Neuron (in vitro differentiated cells): Measurements from ENCODE around the gene RIOK3.

ENCODE experiments used
- H2AFZ ChIP-seq: one replicate; pipeline ENCODE4 v1.6.1; 2013; ENCODE audit warnings: low read depth, mild to moderate bottlenecking, inconsistent platforms, low read length, moderate library complexity
- H3K27me3 ChIP-seq: one replicate; pipeline ENCODE4 v1.6.1; 2013; ENCODE audit warnings: low read length; ENCODE audit not compliant: insufficient read depth
- H3K36me3 ChIP-seq: one replicate; pipeline ENCODE4 v1.6.1; 2013; ENCODE audit warnings: low read length; ENCODE audit not compliant: insufficient read depth
- H3K4me1 ChIP-seq: one replicate; pipeline ENCODE4 v1.6.1; 2013; ENCODE audit warnings: low read length; ENCODE audit not compliant: insufficient read depth
- H3K4me3 ChIP-seq: 2 replicates; pipeline ENCODE4 v1.5.1; 2013; ENCODE audit warnings: mild to moderate bottlenecking, low read length, moderate library complexity
- H3K9me3 ChIP-seq: one replicate; pipeline ENCODE4 v1.6.1; 2013; ENCODE audit warnings: low read length

Gene RIOK3

DNA sequence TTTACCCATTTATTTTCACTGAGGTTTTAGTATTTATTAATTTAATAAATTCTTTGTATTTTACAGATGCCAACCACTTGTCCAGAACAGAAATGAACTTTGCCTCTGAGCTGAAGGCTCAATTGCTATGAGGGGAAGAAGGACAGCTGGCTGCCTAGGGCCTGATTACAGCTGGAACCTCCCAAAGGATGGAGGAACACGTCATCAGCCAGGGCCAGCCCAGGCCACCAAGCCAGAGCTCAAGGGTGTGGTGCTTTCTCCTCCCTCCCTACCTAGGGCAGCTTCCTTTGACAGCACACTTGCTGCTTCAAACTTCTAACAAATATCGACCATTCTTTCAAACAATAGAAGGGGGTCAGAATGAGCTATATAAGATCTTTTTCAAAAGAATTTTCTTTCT lies 19.7 kb upstream of the RIOK3 start:
- H3K4me1 ChIP-seq: peaks cover 4% of the 10 kb centered on the region
- H3K27me3 ChIP-seq: no peaks in the 10 kb centered on the region
- no peak overlapping the region for H3K4me3 ChIP-seq
- H3K9me3 ChIP-seq: no peaks in the 10 kb centered on the region
- H3K36me3 ChIP-seq: no peaks in the 10 kb centered on the region
- H2AFZ ChIP-seq: no peak overlapping the region

DNA sequence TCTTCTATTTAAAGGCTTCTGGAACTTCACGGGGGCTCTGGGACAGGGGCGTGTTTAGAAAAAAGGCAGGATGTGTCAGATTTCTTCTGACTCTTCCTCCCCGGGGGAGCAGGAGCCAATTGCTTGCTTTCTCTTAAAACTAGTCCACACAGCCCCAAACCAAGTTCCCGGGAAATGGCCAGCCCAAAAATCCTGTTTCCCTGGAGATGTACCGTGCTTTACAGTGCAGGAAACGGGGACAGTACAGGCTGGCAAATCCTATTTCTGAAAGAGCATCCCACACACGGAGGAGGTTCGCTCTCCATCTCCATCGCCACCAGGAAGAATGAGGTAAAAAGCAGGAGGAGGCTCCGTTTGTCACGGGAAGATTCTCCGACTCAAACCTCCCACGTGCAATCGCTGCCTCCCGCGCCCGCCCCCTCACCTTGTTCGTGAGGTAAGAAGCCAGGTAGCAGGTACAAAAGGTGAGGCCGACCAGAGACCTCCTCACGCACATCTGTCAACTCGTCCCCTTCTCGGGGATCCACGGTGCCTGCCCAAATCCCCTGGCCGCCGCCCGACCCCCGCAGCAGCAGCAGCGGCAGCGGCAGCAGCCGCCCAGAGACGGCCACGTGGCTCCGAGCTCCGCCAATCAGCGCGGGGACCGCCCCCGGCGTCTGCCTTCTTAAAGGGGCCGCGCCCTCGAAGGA lies 15.6 kb upstream of the RIOK3 start:
- no peaks in the 10 kb centered on the region for H3K9me3 ChIP-seq
- H3K27me3 ChIP-seq: peaks cover 2% of the 10 kb centered on the region
- H3K4me1 ChIP-seq: peaks cover 4% of the 10 kb centered on the region
- peak overlapping the region; percentile 66 for H3K4me3 ChIP-seq
- H2AFZ ChIP-seq: peak overlapping the region; percentile 79
- no peaks in the 10 kb centered on the region for H3K36me3 ChIP-seq

GRCh38 chr18:23438046-23438377 lies 15.1 kb upstream of the RIOK3 start:
- H2AFZ ChIP-seq: peak overlapping the region; percentile 83

DNA sequence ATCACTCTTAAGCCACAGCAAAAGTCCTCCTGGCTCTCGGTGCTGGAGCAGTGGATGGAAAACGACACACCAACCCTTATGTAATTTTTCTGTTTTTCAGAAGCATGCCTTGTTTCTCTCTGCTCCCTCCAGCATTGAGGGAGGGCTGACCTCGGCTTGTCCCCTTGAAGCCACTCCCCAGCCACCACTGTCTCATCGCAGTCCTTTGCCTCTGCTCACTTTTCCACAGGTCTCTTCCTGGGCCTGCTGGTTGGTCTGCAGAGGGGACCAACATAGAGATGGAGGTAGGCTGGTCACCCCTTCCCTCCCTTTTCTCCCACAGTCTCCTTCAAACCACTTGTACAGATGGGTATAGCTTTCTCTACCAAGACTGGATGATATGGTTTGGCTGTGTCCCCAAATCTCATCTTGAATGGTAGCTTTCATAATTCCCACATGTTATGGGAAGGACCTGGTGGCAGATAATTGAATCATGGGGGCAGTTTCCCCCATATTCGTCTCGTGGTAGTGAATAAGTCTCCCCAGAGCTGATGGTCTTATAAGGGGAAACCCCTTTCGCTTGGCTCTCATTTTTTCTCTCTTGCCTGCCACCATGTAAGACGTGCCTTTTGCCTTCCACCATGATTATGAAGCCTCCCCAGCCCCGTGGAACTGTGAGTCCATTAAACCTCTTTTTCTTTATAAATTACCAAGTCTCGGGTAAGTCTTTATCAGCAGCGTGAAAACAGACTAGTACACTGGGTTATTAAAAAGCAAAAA lies 14.3 kb upstream of the RIOK3 start:
- Histone ChIP-seq H3K27me3 (peaks cover 2% of the 10 kb centered on the region), H3K36me3 (no peaks in the 10 kb centered on the region), H3K4me1 (peaks cover 4% of the 10 kb centered on the region), H3K9me3 (no peaks in the 10 kb centered on the region), H2AFZ (peak overlapping the region; percentile 83), H3K4me3 (no peak overlapping the region)

More at GRCh38 chr18:23438046-23438377, 15.1 kb upstream of the RIOK3 start:
- H3K36me3 ChIP-seq: no peaks in the 10 kb centered on the region
- H3K4me1 ChIP-seq: peaks cover 4% of the 10 kb centered on the region
- H3K9me3 ChIP-seq: no peaks in the 10 kb centered on the region
- H3K27me3 ChIP-seq: peaks cover 2% of the 10 kb centered on the region
- peak overlapping the region; percentile 66 for H3K4me3 ChIP-seq

- Histone ChIP-seq H3K4me1 (peaks cover 4% of the 10 kb centered on the region), H2AFZ (no peak overlapping the region), H3K36me3 (no peaks in the 10 kb centered on the region), H3K9me3 (no peaks in the 10 kb centered on the region), H3K4me3 (no peak overlapping the region), H3K27me3 (peaks cover 2% of the 10 kb centered on the region)
Measured at GRCh38 chr18:23440131-23440530, 13.0 kb upstream of the RIOK3 start.

GRCh38 chr18:23442958-23443357 lies 10.1 kb upstream of the RIOK3 start:
- H3K4me3 ChIP-seq: no peak overlapping the region
- no peaks in the 10 kb centered on the region for H3K9me3 ChIP-seq
- H3K36me3 ChIP-seq: no peaks in the 10 kb centered on the region

DNA sequence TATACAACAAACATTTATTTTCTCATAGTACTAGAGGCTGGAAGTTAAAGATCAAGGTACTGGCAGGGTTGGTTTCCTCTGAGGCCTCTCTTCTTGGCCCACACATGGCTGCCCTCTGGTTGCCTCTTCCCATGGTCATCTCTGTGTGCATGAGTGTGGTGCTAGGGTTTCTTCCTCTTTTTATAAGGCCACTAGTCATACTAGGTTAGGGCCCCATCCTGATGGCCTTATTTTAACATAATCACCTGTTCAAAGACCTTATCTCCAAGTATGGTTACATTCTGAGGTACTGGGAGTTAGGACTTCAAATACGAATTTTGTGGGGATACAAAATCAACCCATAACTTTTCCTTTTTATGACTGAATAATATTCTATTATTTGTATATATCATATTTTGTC lies 4.8 kb upstream of the RIOK3 start:
- H3K36me3 ChIP-seq: no peaks in the 10 kb centered on the region
- no peak overlapping the region for H3K4me3 ChIP-seq
- H2AFZ ChIP-seq: no peak overlapping the region
- peaks cover 2% of the 10 kb centered on the region for H3K4me1 ChIP-seq
- no peaks in the 10 kb centered on the region for H3K27me3 ChIP-seq
- H3K9me3 ChIP-seq: no peaks in the 10 kb centered on the region

More at GRCh38 chr18:23442958-23443357, 10.1 kb upstream of the RIOK3 start:
- H2AFZ ChIP-seq: no peak overlapping the region
- H3K4me1 ChIP-seq: no peaks in the 10 kb centered on the region
- H3K27me3 ChIP-seq: peaks cover 2% of the 10 kb centered on the region

- no peaks in the 10 kb centered on the region for H3K27me3 ChIP-seq
- no peaks in the 10 kb centered on the region for H3K36me3 ChIP-seq
- H3K4me1 ChIP-seq: peaks cover 12% of the 10 kb centered on the region
- no peak overlapping the region for H2AFZ ChIP-seq
- H3K4me3 ChIP-seq: no peak overlapping the region
- no peaks in the 10 kb centered on the region for H3K9me3 ChIP-seq
Measured at GRCh38 chr18:23450022-23450421, 3.1 kb upstream of the RIOK3 start.

DNA sequence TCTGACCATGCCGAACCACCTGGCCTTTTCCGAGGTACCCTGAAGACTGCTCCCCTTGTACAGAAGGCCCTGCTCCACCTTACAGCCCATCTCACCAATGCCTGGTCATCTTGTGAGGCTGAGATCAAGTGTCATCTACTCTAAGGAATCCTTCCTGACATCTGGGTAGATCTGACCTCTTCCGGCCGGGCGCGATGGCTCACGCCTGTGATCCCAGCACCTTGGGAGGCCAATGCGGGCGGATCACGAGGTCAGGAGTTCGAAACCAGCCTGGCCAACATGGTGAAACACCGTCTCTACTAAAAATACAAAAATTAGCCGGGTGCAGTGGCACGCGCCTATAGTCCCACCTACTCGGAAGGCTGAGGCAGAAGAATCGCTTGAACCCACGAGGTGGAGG lies 2.1 kb upstream of the RIOK3 start:
- Histone ChIP-seq H3K4me1 (peaks cover 12% of the 10 kb centered on the region), H3K4me3 (no peak overlapping the region), H3K36me3 (no peaks in the 10 kb centered on the region), H2AFZ (no peak overlapping the region), H3K27me3 (no peaks in the 10 kb centered on the region), H3K9me3 (no peaks in the 10 kb centered on the region)

DNA sequence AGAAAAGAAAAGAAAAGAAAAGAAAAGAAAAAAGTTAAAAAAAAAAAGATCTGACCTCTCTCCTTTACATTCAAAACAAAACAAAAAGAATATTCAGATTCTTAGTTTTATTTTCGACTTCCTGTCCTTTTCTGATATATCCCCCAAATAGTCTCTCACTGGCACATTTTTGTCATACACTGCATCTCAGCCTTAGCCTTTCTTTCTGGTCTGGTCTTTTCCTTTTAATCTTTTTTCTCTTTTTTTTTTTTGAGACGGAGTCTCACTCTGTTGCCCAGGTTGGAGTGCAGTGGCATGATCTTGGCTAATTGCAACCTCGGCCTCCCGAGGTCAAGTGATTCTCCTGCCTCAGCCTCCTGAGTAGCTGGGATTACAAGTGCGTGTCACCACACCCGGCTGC lies 1.6 kb upstream of the RIOK3 start:
- Histone ChIP-seq H3K27me3 (no peaks in the 10 kb centered on the region), H3K4me1 (peaks cover 12% of the 10 kb centered on the region), H3K9me3 (no peaks in the 10 kb centered on the region), H3K4me3 (no peak overlapping the region), H2AFZ (no peak overlapping the region), H3K36me3 (peaks cover 1% of the 10 kb centered on the region)

DNA sequence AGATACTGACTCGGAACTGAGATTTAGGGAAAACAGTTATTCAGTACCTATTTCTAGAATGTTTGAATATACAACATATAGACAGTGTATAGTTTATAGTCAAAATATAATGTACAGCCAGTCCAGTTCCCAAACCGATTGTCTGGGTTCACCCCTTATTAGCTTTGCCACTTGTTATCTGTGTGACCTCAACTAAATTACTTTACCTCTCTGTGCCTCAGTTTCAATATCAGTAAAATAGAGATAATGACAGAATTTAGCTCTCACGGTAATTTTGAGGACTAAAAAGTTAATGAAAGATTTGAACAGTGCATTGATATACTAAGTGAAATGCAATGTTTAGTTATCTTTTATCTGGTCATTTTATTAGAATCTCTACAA lies 750 bp upstream of the RIOK3 start:
- Histone ChIP-seq H3K4me3 (peak overlapping the region; percentile 90), H3K27me3 (no peaks in the 10 kb centered on the region), H3K4me1 (peaks cover 12% of the 10 kb centered on the region), H3K36me3 (peaks cover 2% of the 10 kb centered on the region), H2AFZ (peak overlapping the region; percentile 83), H3K9me3 (no peaks in the 10 kb centered on the region)

GRCh38 chr18:23453680-23454058 lies 582 bp downstream of the RIOK3 start:
- no peaks in the 10 kb centered on the region for H3K27me3 ChIP-seq
- peak overlapping the region; percentile 19 for H2AFZ ChIP-seq
- peaks cover 4% of the 10 kb centered on the region for H3K36me3 ChIP-seq
- H3K4me3 ChIP-seq: peak overlapping the region; percentile 90
- peaks cover 12% of the 10 kb centered on the region for H3K4me1 ChIP-seq
- H3K9me3 ChIP-seq: no peaks in the 10 kb centered on the region

GRCh38 chr18:23456835-23457234 lies 3.7 kb downstream of the RIOK3 start:
- no peak overlapping the region for H3K4me3 ChIP-seq
- H3K9me3 ChIP-seq: no peaks in the 10 kb centered on the region
- H3K36me3 ChIP-seq: peaks cover 8% of the 10 kb centered on the region
- H3K4me1 ChIP-seq: peaks cover 12% of the 10 kb centered on the region
- no peaks in the 10 kb centered on the region for H3K27me3 ChIP-seq
- H2AFZ ChIP-seq: no peak overlapping the region
